HepG2 (cell line): Measurements from ENCODE around the gene TMX2. TPM values are rescaled to one million over a fixed set of nuclear protein-coding genes. Genes with fewer than 3 reads are reported as not detected.
A peak's percentile ranks its signal among the peaks of the same experiment; 100 is the strongest.

Experiments used
- CHD2 ChIP-seq: IDR thresholded peaks from 2 replicates; pipeline ENCODE4 v1.6.1; 2011; ENCODE audit warnings: low read depth, low read length, improper control_type of control experiment
- CREM ChIP-seq, 2 experiments: sonication (generic) in 1 of 2; formaldehyde crosslinking in 1 of 2; IDR thresholded peaks; 2 replicates each; pipeline versions ENCODE4 v1.4.0 to v1.6.1; 2016 to 2020; ENCODE audit warnings: antibody characterized with exemption in 1 of 2, mild to moderate bottlenecking in 1 of 2, missing genetic modification reagents in 1 of 2
- DRAP1 ChIP-seq: IDR thresholded peaks from 2 replicates; pipeline ENCODE4 v1.6.1; 2016; ENCODE audit warnings: missing genetic modification reagents, missing compliant biosample characterization
- HBP1 ChIP-seq: IDR thresholded peaks from 2 replicates; pipeline ENCODE4 v1.6.1; 2016; ENCODE audit warnings: low read depth, control low read depth
- HHEX ChIP-seq: IDR thresholded peaks from 2 replicates; pipeline ENCODE4 v1.6.1; 2016; ENCODE audit warnings: control low read depth
- MAFF ChIP-seq: IDR thresholded peaks from 2 replicates; pipeline ENCODE4 v1.6.1; 2011; ENCODE audit warnings: low read depth, low read length, improper control_type of control experiment
- NR2C2 ChIP-seq: sonication (generic); formaldehyde crosslinking; IDR thresholded peaks from 2 replicates; pipeline ENCODE4 v1.4.0; 2020; ENCODE audit warnings: missing genetic modification reagents, mild to moderate bottlenecking, moderate library complexity, borderline replicate concordance
- POLR2A ChIP-seq, 2 experiments: IDR thresholded peaks; 2 replicates each; pipeline ENCODE4 v1.6.1; 2011; ENCODE audit warnings: low read depth in 2 of 2, low read length in 2 of 2, mild to moderate bottlenecking in 1 of 2, moderate library complexity in 1 of 2; ENCODE audit not compliant: insufficient read depth in 1 of 2
- PRMT3 ChIP-seq: sonication (generic); formaldehyde crosslinking; IDR thresholded peaks from 2 replicates; pipeline ENCODE4 v1.8.1; 2022; ENCODE audit warnings: low read depth, mild to moderate bottlenecking, moderate library complexity, missing genetic modification reagents, borderline replicate concordance
- RBAK ChIP-seq: sonication (generic); formaldehyde crosslinking; IDR thresholded peaks from 2 replicates; pipeline ENCODE4 v1.5.1; 2020; ENCODE audit warnings: mild to moderate bottlenecking, missing genetic modification reagents
- SNAI1 ChIP-seq: sonication (generic); formaldehyde crosslinking; IDR thresholded peaks from 2 replicates; pipeline ENCODE4 v1.5.0; 2020; ENCODE audit warnings: mild to moderate bottlenecking, missing genetic modification reagents, borderline replicate concordance
- TRIM22 ChIP-seq: fragments of 450-650 bp; IDR thresholded peaks from 2 replicates; pipeline ENCODE4 v1.6.1; 2017
- UBTF ChIP-seq: sonication (generic); formaldehyde crosslinking; IDR thresholded peaks from 2 replicates; pipeline ENCODE4 v1.4.0; 2020; ENCODE audit warnings: mild to moderate bottlenecking, missing genetic modification reagents
- ZNF275 ChIP-seq: sonication (generic); formaldehyde crosslinking; IDR thresholded peaks from 2 replicates; pipeline ENCODE4 v1.8.0; 2022; ENCODE audit warnings: missing genetic modification reagents, mild to moderate bottlenecking, inconsistent platforms, borderline replicate concordance
- ZNF30 ChIP-seq: sonication (generic); formaldehyde crosslinking; IDR thresholded peaks from 2 replicates; pipeline ENCODE4 v1.5.0; 2020; ENCODE audit warnings: mild to moderate bottlenecking, missing genetic modification reagents
- ZNF784 ChIP-seq: sonication (generic); formaldehyde crosslinking; IDR thresholded peaks from 2 replicates; pipeline ENCODE4 v1.5.1; 2020; ENCODE audit warnings: missing genetic modification reagents, mild to moderate bottlenecking, borderline replicate concordance
- ZNF883 ChIP-seq: sonication (generic); formaldehyde crosslinking; IDR thresholded peaks from 2 replicates; pipeline ENCODE4 v1.5.1; 2020; ENCODE audit warnings: mild to moderate bottlenecking, missing genetic modification reagents; ENCODE audit errors: not compliant biosample characterization
- ZSCAN31 ChIP-seq: sonication (generic); formaldehyde crosslinking; IDR thresholded peaks from 2 replicates; pipeline ENCODE4 v1.5.0; 2020; ENCODE audit warnings: low read depth, mild to moderate bottlenecking, missing genetic modification reagents
- polyA plus RNA-seq, 8 experiments: library from polyadenylated mRNA; depleted of rRNA in 3 of 8; stranded (reverse) in 7 of 8; unstranded in 1 of 8; fragments of >200 nt; fragmentation: Illumina TruSeq in 4 of 8; extraction: Trizol in 4 of 8; gene quantifications; 2 replicates each; pipeline versions ENCODE4 v1.2.1 to v1.2.3, GENCODE V29; 2011 to 2016; ENCODE audit warnings: low read depth in 4 of 8, missing spikeins in 1 of 8, mixed read lengths in 1 of 8; ENCODE audit not compliant: insufficient read depth in 1 of 8
- total RNA-seq, 5 experiments: library from RNA; depleted of rRNA; stranded (reverse); fragments of >200 nt; fragmentation: Illumina TruSeq; extraction: Trizol; gene quantifications; 2 replicates each; pipeline ENCODE4 v1.2.3, GENCODE V29; 2016; ENCODE audit warnings: low read depth in 1 of 5
- TF ChIP-seq, protein P1 (sequence below): sonication (generic); formaldehyde crosslinking; IDR thresholded peaks from 2 replicates; pipeline ENCODE4 v1.4.0; 2020; ENCODE audit warnings: mild to moderate bottlenecking, missing genetic modification reagents

Gene TMX2
- total and polyA plus RNA-seq, 2 of the 13 experiments (the other 11 are each of a cell fraction or from before 2014, with no cell fraction given) = 84.5 to 129 TPM

- TF ChIP-seq TRIM22 = no peak
- 0 out of 2 replicates have a peak, but pooled peaks have one; percentile 34 for TF ChIP-seq DRAP1
- TF ChIP-seq ZNF275 (CRISPR knock-in tag) = 0 out of 2 replicates have a peak, but pooled peaks have one; percentile 51
- TF ChIP-seq PRMT3 (CRISPR knock-in tag) = no peak
- TF ChIP-seq, protein P1, sequence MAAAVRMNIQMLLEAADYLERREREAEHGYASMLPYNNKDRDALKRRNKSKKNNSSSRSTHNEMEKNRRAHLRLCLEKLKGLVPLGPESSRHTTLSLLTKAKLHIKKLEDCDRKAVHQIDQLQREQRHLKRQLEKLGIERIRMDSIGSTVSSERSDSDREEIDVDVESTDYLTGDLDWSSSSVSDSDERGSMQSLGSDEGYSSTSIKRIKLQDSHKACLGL (CRISPR knock-in tag) = no peak
- TF ChIP-seq SNAI1 = no peak
- TF ChIP-seq ZSCAN31 (CRISPR knock-in tag) = 0 out of 2 replicates have a peak, but pooled peaks have one; percentile 55
- peak; percentile 66; the same call in 1 of the 2 replicates for TF ChIP-seq CHD2
- peak; percentile 45; the same call in 1 of the 2 replicates for TF ChIP-seq HBP1 (CRISPR knock-in tag)
- TF ChIP-seq HHEX (CRISPR knock-in tag) = 0 out of 2 replicates have a peak, but pooled peaks have one; percentile 8
- peak; percentile 20 for TF ChIP-seq ZNF784 (CRISPR knock-in tag)
- TF ChIP-seq UBTF = peak; percentile 36; the same call in 1 of the 2 replicates
- TF ChIP-seq ZNF883 (CRISPR knock-in tag) = no peak
- peak; percentile 53; the same call in 1 of the 2 replicates for TF ChIP-seq ZNF30 (CRISPR knock-in tag)
- TF ChIP-seq NR2C2 (CRISPR knock-in tag) = peak; percentile 99
- 0 out of 2 replicates have a peak, but pooled peaks have one; percentile 7 for TF ChIP-seq MAFF
- TF ChIP-seq RBAK (CRISPR knock-in tag) = peak; percentile 53; the same call in 1 of the 2 replicates
- TF ChIP-seq POLR2A (IDR thresholded peaks at IDR 0.05; ENCODE audit: insufficient read depth in 1 of 2, low read depth in 2 of 2, low read length in 2 of 2) = peak; percentile 69 to 85
- TF ChIP-seq CREM (IDR thresholded peaks at IDR 0.05) = peak; percentile 97
- no peak for TF ChIP-seq CREM (CRISPR knock-in tag; IDR thresholded peaks at IDR 0.05)
Measured at GRCh38 chr11:57712256-57713150, at the start of gene TMX2 (continued).
